Activated T-cell treated with anti-CD3 and anti-CD28 coated beads, Interleukin-2, amount 50 U/mL, for 48 hours (primary cell): ENCODE results near the gene CD300E.
A peak's percentile ranks its signal among the peaks of the same experiment; 100 is the strongest.
"Not testable (repeated sequence)": the region's sequence is repeated elsewhere in the genome, so short reads cannot be mapped to it uniquely, and the experiment has no call there.

ENCODE experiments used
- DNase-seq, 2 experiments: peaks; one replicate each; pipeline ENCODE4 v3.0.0-alpha.2; 2020

CD300E gene

DNA sequence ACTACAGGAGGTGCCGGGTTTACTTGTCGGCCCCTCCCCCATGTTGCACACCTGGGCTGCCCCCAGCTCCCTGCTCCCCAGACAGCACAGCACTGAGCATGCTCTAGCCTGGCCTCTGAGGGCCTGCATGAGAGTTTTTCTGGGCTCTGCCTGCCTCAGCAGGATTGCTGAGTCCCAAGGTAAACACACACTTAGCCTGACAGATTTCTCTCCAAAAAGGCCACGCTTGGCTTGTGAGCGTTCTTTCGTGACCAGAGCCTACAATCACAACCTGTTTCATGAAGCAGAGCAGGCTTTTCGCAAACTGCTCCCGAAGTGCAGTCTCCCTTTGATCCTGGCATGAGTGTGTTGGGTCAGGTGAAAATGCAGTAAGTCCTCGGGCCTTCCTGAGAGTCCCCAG is 9.8 kb upstream of the CD300E start:
- DNase-seq: no peak

DNA sequence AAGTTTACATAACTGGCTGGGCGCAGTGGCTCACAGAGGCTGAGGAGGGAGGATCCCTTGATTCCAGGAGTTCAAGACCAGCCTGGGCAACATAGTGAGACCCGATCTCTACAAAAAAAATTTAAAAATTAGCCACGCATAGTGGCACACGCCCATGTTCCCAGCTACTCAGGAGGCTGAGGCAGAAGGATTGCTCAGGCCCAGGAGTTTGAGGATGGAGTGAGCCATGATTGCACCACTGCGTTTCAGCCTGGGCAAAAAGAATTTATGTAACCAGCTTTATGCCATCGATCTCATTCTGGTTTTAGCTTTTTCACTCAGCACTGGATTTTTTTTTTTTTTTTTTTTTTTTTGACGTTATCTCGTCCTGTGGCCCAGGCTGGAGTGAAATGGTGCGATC is 9.1 kb upstream of the CD300E start:
- DNase-seq: no peak

DNA sequence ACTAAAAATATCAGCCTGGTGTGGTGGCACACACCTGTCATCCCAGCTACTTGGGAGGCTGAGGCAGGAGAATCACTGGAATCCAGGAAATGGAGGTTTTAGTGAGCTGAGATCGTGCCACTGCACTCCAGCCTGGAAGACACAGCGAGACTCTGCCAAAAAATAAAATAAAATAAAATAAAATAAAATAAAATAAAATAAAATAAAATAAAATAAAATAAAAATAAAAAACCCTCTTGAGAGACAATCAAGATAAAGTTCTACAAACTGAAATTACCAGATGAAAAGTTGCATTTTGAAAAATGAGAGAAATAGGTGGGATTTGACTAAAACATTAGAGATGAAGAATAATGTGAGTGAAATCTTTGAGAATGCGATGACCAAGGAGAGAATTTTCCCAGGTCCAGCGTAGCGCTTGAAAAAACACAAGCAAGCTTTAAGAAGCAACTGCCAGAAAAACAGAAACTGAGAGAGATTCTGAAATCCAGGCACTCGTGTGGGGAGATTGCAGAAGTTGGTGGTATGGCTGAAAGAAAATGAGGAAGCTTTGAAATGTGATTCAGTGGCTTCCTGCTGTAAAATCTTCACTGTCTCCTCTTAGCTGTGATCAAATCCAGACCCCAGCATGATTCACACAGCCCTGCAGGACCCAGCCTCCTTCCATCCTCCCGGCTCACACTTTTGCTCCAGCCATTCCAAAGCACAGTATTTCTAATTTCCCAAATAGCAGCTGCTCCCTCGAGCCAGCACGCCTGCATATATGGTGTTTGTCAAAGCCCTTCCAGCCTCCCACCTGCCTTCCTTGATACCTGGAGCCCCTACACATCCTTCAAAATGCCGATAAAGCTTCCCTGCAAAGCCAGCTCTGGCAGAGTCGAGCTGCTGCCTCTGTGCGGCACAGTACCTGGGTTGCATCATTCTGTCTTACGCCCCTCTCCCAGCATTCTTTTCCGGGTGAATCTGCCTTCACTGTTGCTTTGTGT is 8.2 kb upstream of the CD300E start:
- no peak for DNase-seq

DNA sequence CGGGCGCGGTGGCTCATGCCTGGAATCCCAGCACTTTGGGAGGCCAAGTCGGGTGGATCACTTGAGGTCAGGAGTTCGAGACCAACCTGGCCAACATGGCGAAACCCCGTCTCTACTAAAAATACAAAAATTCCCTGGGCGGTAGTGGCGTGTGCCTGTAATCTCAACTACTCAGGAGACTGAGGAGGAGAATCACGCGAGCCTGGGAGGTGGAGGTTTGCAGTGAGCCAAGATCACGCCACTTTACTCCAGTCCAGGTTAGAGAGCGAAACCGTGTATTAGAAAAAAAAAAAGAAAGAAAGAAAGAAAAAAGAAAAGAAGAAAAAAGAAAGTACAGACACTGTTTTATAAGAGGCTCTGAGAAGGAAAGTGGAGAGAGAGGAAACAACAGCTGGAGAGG is 6.7 kb upstream of the CD300E start:
- DNase-seq: not testable (repeated sequence)

DNA sequence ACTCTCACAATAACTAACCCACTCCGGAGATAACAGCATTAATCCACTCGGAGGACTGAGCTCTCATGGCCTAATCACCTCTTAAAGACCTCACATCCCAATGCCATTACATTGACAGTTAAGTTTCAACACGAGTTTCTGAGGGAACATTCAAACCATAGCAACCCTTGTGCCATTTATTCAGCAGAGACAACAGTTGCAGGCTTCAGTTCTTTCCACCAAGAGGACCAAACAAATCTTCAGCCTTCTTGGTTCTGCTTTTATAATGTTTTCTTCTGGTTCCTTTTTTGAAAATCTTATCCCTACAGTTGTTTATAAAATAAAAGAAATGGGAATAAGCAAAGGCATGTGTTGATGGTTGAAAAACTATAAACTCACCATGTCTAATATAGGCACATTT is 2.1 kb upstream of the CD300E start:
- no peak for DNase-seq

DNA sequence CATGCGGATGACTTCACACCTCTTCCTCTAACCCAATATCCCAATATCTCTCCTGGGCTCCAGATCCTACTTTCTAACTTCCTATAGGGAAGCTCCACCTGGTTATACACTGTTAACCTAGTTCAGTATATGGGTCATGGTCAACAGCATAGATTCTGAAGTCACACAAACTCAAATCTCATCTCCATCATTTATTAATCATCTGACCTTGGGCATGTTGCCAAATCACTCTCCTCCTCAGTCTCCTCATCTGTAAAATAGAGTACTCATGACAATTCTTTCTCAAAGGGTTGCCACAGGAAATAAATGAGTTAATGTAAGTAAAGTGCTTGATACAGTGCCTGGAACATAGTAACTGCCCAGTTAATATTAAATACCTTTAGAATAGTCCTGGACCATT is 593 bp upstream of the CD300E start:
- DNase-seq: no peak

DNA sequence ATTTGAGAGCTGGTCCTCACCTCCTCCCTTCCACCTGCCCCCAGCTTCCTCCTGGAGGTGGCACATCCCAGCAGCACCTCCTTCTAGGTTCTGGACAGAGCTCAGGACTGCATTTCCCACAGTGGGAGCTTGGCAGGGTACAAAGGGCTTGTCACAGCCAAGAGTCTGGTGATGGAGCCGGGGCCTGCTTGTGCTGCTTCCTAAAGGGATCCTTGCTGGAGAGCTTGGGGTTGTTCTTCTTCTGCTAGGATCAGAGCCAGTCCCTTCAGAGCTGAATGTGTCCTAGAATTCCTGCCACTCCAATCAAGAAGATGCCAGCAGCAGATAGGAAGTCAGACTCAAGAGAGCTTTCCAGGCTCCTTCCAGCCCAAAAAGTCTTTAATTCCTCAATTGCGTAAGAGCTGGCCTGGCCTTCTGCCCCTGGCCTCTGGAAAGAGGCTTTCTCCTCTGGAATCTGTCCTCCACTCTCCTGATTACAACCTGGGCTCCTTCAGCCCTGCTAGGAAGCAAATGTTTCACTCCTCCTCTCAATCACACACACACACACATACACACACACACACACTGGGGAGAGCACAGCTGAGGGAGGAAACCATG is 4.4 kb downstream of the CD300E start:
- no peak for DNase-seq

DNA sequence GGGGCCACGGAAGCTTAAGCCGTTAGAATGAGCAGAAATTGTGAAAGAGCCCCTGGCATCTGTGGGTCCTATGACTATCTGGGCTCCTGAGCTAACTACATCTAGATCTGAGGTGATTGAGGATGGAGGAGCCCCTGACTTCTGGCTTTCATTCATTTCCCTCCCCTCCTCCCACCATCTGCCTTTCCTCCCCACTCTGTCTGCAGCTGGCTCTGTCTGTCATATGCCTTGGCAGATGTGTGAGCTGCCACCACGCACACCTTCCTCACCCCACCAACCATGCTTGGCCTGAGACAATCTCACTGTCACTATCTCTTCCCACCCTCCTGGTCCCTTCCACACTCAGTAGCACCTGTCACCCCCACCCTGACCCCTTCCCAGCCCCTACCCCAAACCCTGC is 5.1 kb downstream of the CD300E start:
- no peak for DNase-seq

DNA sequence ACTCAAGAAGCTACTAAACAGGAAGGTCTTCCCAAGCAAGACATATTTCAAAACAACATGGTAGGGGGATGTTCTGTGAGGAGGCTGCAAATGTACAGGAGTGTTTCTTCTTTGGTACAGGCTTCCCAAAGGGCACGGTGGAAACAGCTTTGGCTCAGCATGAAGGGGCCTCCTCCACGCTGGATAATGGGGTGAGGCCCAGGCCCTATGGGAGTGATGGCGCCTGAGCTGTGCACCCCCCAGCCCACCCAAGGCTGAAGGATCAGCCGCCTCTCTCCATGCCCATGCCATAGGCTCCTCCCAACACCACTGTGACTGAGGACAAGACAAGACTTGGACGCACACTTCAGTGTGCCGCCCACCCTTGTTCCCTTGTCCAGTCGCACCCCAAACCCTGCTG is 6.8 kb downstream of the CD300E start:
- no peak for DNase-seq

DNA sequence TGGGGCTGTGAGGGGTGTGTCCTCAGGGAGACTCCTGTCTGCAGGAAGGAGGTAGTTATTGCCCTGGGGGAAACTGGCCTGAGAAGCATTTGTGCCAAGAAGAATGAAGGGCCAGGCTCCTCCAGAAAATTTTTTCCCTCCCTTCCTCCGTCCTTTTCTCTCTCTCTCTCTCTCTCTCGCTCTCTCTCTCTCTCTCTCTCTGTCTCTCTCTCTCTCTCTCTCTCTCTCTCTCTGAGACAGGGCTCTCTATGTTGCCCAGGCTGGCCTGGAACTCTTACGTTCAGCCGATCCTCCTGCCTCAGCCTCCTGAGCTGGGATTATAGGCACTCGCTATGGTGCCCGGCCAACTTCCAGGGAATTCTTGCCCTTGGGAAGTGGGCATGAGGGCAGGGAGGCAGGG is 11.5 kb downstream of the CD300E start:
- no peak for DNase-seq

DNA sequence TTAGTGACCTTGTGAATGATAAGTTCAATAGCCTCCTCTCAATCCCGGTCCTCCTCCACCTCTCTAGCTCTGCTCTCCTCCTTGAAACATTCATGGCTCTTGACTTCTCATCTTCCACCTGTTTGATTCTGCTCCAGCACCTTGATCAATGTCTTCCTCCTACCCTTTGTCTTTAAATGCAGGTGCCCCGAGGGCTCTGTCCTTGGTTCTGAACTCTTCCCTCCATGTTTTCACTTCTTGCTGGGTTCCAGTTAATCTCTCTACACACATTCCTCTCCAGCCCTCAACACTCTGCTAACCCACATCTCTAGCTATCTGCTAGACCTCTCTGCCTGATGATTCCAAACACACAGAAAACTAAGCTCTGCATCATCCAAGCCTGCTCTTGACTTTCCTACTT is 13.4 kb downstream of the CD300E start:
- no peak for DNase-seq

DNA sequence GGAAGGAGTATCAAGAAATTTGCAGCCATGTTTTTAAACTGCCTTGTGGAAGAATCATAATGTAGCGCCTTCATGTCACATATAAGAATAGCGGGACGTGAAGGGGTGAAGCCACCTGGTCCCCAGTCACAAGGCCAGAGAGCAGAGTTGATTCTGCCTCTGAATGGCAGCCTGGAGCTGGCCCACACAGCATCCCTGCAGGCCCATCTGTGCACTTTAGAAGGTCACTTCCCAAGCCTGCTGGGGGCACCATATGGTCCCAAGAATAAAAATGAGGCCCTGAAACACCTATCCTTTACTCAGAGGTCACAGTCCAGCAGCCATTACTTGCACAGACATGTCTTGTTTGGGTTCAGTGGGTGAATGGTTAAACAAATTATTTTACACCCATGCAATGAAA is 15.0 kb downstream of the CD300E start:
- DNase-seq: no peak

DNA sequence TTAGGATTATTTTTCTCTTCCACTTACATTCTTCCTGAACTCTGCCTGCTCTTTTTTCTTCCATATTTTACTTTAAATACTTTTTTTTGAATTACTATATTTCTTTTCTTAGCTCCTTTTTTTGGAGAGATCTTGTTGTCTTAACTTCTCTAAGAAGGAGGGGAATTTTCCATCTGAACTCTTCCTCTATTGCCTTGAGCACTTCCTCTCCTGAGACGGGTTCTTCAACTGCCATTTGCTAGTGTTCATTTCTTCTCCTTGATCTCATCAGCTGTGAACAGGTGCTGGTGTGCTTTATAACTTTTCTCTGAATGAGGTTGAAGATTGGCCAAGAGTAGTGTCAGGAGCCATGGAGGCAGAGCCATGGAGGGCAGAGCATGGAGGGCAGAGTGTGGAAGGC is 16.3 kb downstream of the CD300E start:
- DNase-seq: no peak

DNA sequence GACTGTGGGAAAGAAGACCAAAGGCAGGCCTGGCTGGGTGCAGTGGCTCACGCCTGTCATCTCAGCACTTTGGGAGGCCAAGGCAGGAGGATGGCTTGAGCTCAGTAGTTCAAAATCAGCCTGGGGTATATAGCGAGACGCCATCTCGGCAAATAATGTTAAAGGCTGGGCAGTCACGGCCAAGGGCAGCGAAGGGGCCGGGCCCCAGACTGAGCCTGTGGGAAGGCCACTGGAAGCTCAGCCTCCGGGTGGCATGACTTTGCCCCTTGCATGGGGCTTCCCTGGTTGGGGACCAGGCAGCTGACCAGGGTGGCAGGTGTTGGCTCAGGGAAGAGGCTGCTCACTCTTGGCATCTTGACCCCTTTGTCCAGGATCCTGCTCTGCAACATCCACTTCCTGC is 17.5 kb downstream of the CD300E start:
- DNase-seq: no peak

DNA sequence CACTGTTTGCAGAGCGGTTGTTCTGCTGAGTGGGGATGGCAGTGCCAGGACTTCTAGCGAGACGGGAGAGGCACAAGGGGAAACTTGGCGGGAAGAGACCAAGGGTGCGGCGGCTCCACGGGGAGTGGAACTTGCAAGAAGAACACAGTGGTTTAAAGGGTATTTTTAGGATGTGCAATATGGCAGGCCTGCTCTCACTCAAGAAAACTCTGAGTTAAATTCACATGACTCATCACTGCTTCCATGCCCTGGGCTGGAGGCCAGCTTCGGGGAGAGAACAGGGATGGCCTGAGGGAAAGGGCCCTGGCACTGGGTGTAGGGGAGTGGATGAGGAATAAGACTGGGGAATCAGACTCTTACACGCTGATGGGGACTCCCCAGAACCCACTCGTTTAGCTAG is 18.2 kb downstream of the CD300E start:
- no peak for DNase-seq

DNA sequence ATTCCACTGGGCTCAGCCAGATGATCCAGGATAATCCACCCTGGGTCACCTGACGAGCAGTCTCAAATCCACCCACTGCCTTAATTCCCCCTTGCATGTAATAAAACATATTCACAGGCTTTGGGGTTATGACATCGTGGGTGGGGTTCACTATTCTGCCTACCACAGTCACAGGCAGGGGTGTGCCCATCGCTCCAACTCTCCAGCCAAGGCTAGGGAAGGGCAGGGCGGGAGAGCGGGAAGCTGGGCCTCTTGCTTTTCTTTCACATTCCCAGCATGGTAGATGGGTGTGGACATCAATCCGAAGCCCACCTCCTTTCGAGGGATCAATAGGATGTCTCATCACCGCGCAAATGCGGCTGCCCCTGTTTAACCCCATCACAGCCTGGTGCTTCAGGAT is 18.8 kb downstream of the CD300E start:
- DNase-seq: no peak

DNA sequence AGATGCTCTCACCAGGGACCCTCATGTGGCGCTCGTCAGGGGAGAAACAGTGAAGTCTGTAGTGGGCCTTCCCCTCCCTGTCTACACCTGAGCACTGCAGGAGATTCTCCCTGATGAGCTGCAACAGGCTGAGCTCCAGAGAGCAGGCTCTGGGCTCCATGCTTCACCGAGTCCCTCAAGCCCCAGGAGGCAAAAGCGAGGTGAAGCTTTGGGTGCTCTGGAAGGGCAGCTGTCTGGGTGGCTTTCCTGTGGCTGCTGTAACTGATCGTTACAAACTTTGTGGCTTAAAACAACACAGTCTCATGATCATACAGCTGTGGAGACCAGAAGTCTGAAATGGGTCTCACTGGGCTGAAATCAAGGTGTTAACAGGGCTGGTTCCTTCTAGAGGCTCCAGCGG is 19.3 kb downstream of the CD300E start:
- DNase-seq: no peak

DNA sequence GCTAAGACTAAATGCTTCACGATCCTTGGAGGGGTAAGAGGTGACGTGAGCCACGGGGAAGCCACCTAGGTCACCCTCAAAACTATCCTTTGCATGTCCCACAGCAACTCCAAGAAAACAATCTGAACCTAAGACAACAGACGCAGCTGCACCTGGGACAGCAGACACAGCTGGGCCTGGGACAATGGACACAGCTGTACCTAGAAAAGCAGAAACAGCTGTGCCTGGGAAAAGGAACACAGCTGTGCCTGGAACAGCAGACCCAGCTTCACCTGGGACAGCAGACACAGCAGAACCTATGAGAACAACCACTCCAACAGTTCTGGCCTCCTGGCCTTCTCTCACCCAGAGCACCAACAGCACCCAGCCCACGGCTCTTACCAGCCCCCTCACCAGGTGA is 19.8 kb downstream of the CD300E start:
- DNase-seq: no peak

DNA sequence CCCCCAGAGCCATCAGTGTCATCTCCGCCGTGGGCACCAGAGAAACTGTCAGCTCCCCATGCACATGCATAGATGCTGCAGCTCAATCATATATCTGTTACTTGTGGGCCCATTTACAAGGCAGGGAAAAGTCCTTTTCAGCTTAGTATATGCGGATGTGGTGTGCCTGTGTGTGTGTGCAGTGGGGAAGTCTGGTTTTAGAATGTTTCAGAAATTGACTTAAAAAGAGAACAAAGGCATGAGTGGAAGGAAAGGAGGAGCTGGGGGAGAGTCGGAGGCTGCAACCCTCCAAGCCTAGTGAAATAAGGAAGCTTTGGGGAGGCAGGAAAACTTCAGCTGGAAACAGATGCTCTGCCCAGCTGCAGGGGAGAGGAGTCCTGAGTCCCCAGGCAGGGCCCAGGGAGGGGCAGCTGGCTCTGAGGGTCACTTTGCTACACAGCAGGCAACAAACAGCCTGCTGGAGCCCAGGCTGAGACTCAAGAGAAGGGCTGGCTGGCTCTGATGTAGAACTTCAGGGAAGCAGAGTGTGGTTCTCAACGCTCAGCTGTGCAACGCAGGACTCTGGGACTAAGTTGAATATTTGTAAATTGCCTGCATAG is 20.4 kb downstream of the CD300E start:
- DNase-seq: no peak

DNA sequence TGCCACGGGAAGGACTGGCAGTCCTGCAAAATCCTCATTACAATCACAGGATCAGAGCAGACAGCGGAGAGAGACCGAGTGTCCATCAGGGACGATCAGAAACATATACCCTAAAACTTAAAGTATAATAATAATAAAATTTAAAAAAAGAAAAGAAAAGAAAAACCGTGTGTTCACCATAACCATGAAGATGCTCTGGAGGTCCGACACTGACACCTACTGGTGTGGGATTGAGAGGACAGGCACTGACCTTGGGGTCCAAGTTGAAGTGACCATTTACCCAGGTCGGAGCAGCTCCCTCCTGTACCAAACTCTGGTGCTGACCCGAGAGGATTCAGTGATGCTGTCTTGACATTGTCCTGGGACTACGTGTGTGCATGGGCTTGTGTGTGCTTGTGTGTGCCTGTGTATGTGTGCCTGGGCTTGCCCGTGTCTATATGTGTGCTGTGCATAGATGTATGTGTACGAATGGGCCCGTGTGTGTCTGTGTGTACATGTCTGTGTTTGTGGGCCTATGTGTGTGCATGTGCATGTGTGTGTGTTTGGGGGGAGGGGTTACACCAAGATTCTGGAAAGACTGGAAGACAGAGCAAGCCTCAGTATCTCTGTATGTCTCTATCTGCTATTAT is 21.5 kb downstream of the CD300E start:
- peak; percentile 44 to 49 for DNase-seq

DNA sequence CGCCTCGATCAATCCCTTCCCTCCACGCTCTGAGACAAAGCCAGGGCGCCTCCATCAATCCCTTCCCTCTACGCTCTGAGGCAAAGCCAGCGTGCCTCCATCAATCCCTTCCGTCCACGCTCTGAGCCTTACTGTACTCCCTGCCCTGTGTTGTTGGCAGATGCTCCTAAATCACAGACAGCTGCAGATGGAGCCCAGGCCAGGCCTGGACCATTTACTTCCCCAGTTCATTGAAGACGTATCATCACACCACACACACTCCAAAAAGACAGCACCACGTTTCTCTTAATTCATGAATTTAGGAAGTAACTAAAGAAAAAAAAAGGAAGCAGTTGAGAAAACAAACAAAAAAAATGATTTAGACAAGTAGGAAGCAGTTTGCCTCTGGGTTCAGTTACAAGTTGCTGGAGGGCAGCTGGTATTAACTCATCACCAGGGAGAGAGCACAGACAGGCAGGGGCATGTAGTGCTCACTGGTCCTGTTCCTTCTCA is 24.0 kb downstream of the CD300E start:
- DNase-seq: no peak

DNA sequence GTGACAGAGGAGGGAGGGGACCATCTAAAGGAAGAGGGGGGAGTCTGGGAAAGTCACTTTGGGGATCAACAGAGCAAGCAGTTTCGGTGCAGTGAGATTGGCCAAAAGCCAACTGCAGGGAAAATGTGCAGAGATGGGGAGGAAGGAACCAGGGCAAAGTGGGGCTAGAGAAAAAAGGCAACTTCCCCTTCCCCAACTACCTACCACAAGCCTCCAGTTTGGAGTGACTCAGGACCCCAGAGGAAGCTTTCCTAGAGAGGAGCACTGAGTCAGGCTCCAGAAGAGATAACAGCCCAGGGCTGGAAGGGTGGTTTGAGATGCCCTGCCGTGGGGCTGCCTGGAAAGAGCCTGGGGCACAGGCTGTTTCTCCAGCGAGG is 24.5 kb downstream of the CD300E start:
- DNase-seq: no peak

DNA sequence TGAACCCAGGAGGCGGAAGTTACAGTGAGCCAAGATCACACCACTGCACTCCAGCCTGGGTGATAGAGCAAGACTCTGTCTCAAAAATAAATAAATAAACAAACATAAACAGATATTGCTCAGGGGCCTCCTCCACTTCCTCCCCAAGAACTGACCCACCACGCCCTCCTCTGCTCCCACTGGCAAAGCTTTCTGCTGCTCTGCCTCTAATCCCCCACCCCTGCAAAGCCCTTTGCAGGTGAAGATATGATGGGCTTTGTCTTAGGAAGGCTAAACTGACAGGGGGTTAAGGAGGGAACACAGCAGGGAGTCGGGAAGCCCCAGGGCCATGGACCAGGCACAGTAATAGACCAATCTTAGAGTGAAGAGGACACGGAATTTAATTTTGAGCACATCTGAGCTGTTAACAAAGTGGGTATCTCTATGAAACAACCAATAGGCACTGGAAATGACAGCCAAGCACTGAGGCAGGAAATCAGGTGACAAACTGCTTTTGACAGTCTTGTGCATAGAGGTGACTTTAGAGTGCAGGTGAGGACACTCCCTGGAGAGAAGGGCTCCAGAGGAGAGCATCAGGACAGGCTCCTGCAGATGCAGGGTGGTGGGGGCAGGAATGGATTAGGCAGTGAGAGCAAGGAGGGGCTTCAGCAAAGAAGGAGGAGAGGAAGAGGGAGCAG is 25.1 kb downstream of the CD300E start:
- DNase-seq: no peak
